ENCODE results near the gene SNX14. TPM values are rescaled to one million over a fixed set of nuclear protein-coding genes. Genes with fewer than 3 reads are reported as not detected.
"Not testable (repeated sequence)": the region's sequence is repeated elsewhere in the genome, so short reads cannot be mapped to it uniquely, and the experiment has no call there.

SNX14 gene
- total RNA-seq, 1 donor from 2014 or later = 33.7 TPM

- H3K27ac ChIP-seq (replicated peaks) = no peak overlapping the region
- H3K27me3 ChIP-seq (ENCODE audit: low read depth) = no peaks in the 10 kb centered on the region
- no peak overlapping the region for H3K4me3 ChIP-seq
- TF ChIP-seq CTCF (IDR thresholded peaks at IDR 0.05; ENCODE audit: borderline replicate concordance) = no peak
- no peaks in the 10 kb centered on the region for H3K4me1 ChIP-seq
- intact Hi-C loops (cut with micrococcal nuclease) = no loop called here
- no peak for DNase-seq
- H3K9me3 ChIP-seq (replicated peaks) = no peaks in the 10 kb centered on the region
- peaks cover 41% of the 10 kb centered on the region for H3K36me3 ChIP-seq
These were observed 25.2 kb downstream of the SNX14 start for GRCh38 chr6:85568411-85568810.

GRCh38 chr6:85565736-85566135 lies 27.9 kb downstream of the SNX14 start:
- no peaks in the 10 kb centered on the region for H3K27me3 ChIP-seq (ENCODE audit: low read depth)
- DNase-seq = no peak
- intact Hi-C loops (cut with micrococcal nuclease) = no loop called here
- no peak overlapping the region for H3K27ac ChIP-seq (replicated peaks)
- TF ChIP-seq CTCF (IDR thresholded peaks at IDR 0.05; ENCODE audit: borderline replicate concordance) = no peak
- no peaks in the 10 kb centered on the region for H3K4me1 ChIP-seq
- H3K4me3 ChIP-seq = no peak overlapping the region
- peaks cover 48% of the 10 kb centered on the region for H3K36me3 ChIP-seq
- no peaks in the 10 kb centered on the region for H3K9me3 ChIP-seq (replicated peaks)

GRCh38 chr6:85564223-85564622 lies 29.4 kb downstream of the SNX14 start:
- DNase-seq; H3K9me3 ChIP-seq (replicated peaks): not testable (repeated sequence)
- peaks cover 49% of the 10 kb centered on the region for H3K36me3 ChIP-seq

GRCh38 chr6:85561750-85562357 lies 31.8 kb downstream of the SNX14 start:
- no peaks in the 10 kb centered on the region for H3K9me3 ChIP-seq (replicated peaks)
- no peak for TF ChIP-seq CTCF (IDR thresholded peaks at IDR 0.05; ENCODE audit: borderline replicate concordance)
- peaks cover 46% of the 10 kb centered on the region for H3K36me3 ChIP-seq
- H3K27me3 ChIP-seq (ENCODE audit: low read depth) = no peaks in the 10 kb centered on the region
- H3K27ac ChIP-seq (replicated peaks) = no peak overlapping the region
- no peaks in the 10 kb centered on the region for H3K4me1 ChIP-seq
- DNase-seq = no peak
- intact Hi-C loops (cut with micrococcal nuclease) = no loop called here
- no peak overlapping the region for H3K4me3 ChIP-seq

More at GRCh38 chr6:85564223-85564622, 29.4 kb downstream of the SNX14 start:
- intact Hi-C loops (cut with micrococcal nuclease); H3K27me3 ChIP-seq (ENCODE audit: low read depth); H3K4me3 ChIP-seq; H3K27ac ChIP-seq (replicated peaks); H3K4me1 ChIP-seq: not testable (repeated sequence)

GRCh38 chr6:85556992-85557668 lies 36.5 kb downstream of the SNX14 start:
- no peak overlapping the region for H3K4me3 ChIP-seq
- H3K4me1 ChIP-seq = no peaks in the 10 kb centered on the region
- TF ChIP-seq CTCF (IDR thresholded peaks at IDR 0.05; ENCODE audit: borderline replicate concordance) = no peak
- DNase-seq = no peak
- peaks cover 43% of the 10 kb centered on the region for H3K36me3 ChIP-seq
- no peaks in the 10 kb centered on the region for H3K27me3 ChIP-seq (ENCODE audit: low read depth)
- no peaks in the 10 kb centered on the region for H3K9me3 ChIP-seq (replicated peaks)
- H3K27ac ChIP-seq (replicated peaks) = no peak overlapping the region
- intact Hi-C loops (cut with micrococcal nuclease) = no loop called here

- H3K36me3 ChIP-seq = peaks cover 37% of the 10 kb centered on the region
These were observed 41.0 kb downstream of the SNX14 start for GRCh38 chr6:85552652-85553051.

More at GRCh38 chr6:85552652-85553051, 41.0 kb downstream of the SNX14 start:
- H3K4me1 ChIP-seq = no peaks in the 10 kb centered on the region
- no peak overlapping the region for H3K27ac ChIP-seq (replicated peaks)
- H3K9me3 ChIP-seq (replicated peaks) = no peaks in the 10 kb centered on the region
- intact Hi-C loops (cut with micrococcal nuclease) = no loop called here
- DNase-seq = no peak
- no peaks in the 10 kb centered on the region for H3K27me3 ChIP-seq (ENCODE audit: low read depth)
- no peak for TF ChIP-seq CTCF (IDR thresholded peaks at IDR 0.05; ENCODE audit: borderline replicate concordance)
- no peak overlapping the region for H3K4me3 ChIP-seq

All from left ventricle myocardium inferior (tissue), 1 donor.